Measurements from ENCODE around the gene POU3F2. TPM values are rescaled to one million over a fixed set of nuclear protein-coding genes. Genes with fewer than 3 reads are reported as not detected.
A peak's percentile ranks its signal among the peaks of the same experiment; 100 is the strongest.

The POU3F2 gene
- total and polyA plus RNA-seq, 9 of the 15 experiments (the other 6 are each of a cell fraction or from before 2014, with no cell fraction given), result 0.08 to 0.46 (median 0.36) TPM

- TF ChIP-seq CCNT2 (IDR thresholded peaks at IDR 0.05; ENCODE audit: borderline replicate concordance, extremely low read depth, insufficient read length, low read depth, low read length) (peak; percentile 49), MAZ (CRISPR knock-in tag; conservative IDR thresholded peaks at IDR 0.05 in 1 of 2, IDR thresholded peaks at IDR 0.05 in 1 of 2) (peak; percentile 50 to 67; a peak in 2 of 4 replicates), TAL1 (IDR thresholded peaks at IDR 0.05) (peak; percentile 80), TBP (optimal IDR thresholded peaks at IDR 0.05; ENCODE audit: low read depth, low read length) (peak; percentile 36), SETDB1 (IDR thresholded peaks at IDR 0.05; ENCODE audit: low read length) (no peak), NCOA6 (IDR thresholded peaks at IDR 0.05) (peak; percentile 87), MAFF (IDR thresholded peaks at IDR 0.05; ENCODE audit: low read length) (no peak), DIDO1 (tag; IDR thresholded peaks at IDR 0.05; ENCODE audit: low read depth) (no peak), RFX5 (IDR thresholded peaks at IDR 0.05; ENCODE audit: low read depth, low read length) (peak; percentile 68; the same call in 1 of the 2 replicates), FIP1L1 (IDR thresholded peaks at IDR 0.05; ENCODE audit: low read depth, low read length, poor library complexity, severe bottlenecking) (no peak), ZFP91 (CRISPR knock-in tag; IDR thresholded peaks at IDR 0.05) (peak; percentile 87), CXXC5 (CRISPR knock-in tag; IDR thresholded peaks at IDR 0.05) (peak; percentile 52; the same call in 1 of the 2 replicates), POLR2G (IDR thresholded peaks at IDR 0.05; ENCODE audit: low read depth, low read length) (peak; percentile 43; the same call in 1 of the 2 replicates), ARID1B (IDR thresholded peaks at IDR 0.05) (peak; percentile 92), ZNF398 (CRISPR knock-in tag; IDR thresholded peaks at IDR 0.05) (no peak), EGR1 (conservative IDR thresholded peaks at IDR 0.05) (peak; percentile 52)
- TF ChIP-seq, protein P1, sequence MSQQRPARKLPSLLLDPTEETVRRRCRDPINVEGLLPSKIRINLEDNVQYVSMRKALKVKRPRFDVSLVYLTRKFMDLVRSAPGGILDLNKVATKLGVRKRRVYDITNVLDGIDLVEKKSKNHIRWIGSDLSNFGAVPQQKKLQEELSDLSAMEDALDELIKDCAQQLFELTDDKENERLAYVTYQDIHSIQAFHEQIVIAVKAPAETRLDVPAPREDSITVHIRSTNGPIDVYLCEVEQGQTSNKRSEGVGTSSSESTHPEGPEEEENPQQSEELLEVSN (IDR thresholded peaks at IDR 0.05; ENCODE audit: borderline replicate concordance in 1 of 2, extremely low read depth in 1 of 2, insufficient read depth in 1 of 2, insufficient read length in 1 of 2, low read depth in 1 of 2, low read length in 1 of 2, poor library complexity in 1 of 2, severe bottlenecking in 1 of 2), result peak; percentile 54 to 96
- TF ChIP-seq, protein P2, sequence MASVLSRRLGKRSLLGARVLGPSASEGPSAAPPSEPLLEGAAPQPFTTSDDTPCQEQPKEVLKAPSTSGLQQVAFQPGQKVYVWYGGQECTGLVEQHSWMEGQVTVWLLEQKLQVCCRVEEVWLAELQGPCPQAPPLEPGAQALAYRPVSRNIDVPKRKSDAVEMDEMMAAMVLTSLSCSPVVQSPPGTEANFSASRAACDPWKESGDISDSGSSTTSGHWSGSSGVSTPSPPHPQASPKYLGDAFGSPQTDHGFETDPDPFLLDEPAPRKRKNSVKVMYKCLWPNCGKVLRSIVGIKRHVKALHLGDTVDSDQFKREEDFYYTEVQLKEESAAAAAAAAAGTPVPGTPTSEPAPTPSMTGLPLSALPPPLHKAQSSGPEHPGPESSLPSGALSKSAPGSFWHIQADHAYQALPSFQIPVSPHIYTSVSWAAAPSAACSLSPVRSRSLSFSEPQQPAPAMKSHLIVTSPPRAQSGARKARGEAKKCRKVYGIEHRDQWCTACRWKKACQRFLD (CRISPR knock-in tag; IDR thresholded peaks at IDR 0.05), result no peak
These were observed at the start of gene POU3F2 (continued) for GRCh38 chr6:98834060-98835031.
